Measurements from ENCODE around the gene LAGE3.

DNA sequence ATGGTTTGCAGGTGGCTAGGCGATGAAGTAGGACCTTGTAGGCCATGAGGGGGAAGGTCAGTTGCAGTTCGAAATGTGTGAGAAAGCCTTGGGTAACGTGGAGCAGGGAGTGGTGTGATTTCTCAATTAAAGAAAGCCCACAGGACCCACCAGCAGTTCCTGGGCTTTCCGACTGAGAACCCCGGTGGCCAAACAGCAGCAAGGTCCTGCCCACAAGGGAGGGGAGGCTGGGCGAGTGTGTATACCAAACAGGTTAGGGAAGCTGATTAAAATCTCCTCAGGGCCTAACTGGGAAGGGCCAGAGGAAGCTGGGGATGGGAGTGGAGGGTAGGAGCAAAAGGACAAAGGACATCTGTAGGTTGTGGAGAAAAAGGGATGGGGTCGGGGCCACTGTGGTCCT lies 48.2 kb downstream of the LAGE3 start:
- TF ChIP-seq, protein P1, sequence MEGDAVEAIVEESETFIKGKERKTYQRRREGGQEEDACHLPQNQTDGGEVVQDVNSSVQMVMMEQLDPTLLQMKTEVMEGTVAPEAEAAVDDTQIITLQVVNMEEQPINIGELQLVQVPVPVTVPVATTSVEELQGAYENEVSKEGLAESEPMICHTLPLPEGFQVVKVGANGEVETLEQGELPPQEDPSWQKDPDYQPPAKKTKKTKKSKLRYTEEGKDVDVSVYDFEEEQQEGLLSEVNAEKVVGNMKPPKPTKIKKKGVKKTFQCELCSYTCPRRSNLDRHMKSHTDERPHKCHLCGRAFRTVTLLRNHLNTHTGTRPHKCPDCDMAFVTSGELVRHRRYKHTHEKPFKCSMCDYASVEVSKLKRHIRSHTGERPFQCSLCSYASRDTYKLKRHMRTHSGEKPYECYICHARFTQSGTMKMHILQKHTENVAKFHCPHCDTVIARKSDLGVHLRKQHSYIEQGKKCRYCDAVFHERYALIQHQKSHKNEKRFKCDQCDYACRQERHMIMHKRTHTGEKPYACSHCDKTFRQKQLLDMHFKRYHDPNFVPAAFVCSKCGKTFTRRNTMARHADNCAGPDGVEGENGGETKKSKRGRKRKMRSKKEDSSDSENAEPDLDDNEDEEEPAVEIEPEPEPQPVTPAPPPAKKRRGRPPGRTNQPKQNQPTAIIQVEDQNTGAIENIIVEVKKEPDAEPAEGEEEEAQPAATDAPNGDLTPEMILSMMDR (IDR thresholded peaks at IDR 0.05; ENCODE audit: insufficient read depth, low read length), result no peak
- no peak for TF ChIP-seq POLR2AphosphoS5 (IDR thresholded peaks at IDR 0.05; ENCODE audit: low read depth)
- no peak for TF ChIP-seq REST (IDR thresholded peaks at IDR 0.05; ENCODE audit: insufficient replicate concordance, low read depth)
- no peak for TF ChIP-seq SPI1 (IDR thresholded peaks at IDR 0.05; ENCODE audit: borderline replicate concordance, low read depth)
- no peak for TF ChIP-seq GABPA (IDR thresholded peaks at IDR 0.05; ENCODE audit: low read depth)

Measured in HL-60 (cell line).